ENCODE measurements around the gene KLHDC10. TPM values are rescaled to one million over a fixed set of nuclear protein-coding genes. Genes with fewer than 3 reads are reported as not detected.
"Not testable (repeated sequence)": the region's sequence is repeated elsewhere in the genome, so short reads cannot be mapped to it uniquely, and the experiment has no call there.

The KLHDC10 gene
- total and polyA plus RNA-seq, 2 experiments from 2014 or later, result 3.4 to 18.2 TPM

DNA sequence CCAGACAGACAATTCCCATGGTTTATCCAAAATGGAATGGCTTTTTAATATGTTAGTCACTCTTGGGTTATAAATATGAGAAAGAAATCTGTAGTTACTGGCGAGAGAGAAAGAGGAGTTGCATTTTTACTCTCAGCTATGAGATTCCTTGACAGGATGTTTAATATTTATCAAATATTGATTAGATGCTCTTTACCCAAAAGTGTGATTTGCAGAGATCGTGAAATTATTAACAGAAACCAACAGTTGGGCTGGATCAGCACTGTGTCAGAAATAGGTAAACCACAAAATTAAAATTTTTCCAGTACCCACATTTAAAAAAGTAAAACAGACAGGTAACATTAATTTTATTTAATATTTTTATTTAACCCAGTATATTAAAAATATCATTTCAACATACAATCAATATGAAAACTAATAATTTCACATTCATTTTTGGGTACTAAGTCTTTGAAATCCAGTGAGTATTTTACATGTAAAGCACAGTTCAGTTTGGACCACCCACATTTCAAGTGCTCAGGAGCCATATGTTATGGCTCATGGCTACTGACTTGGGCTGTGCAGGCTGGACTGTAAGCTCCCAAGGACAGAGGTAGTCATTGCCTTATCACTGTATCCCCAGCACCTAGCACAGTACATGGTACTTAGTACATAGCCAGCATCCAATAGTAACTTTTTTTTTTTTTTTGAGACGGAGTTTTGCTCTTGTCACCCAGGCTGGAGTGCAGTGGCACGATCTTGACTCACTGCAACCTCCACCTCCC is 42.5 kb downstream of the KLHDC10 start:
- in situ Hi-C loops (cut with MboI), result no loop called here
- Histone ChIP-seq H3K79me2 (ENCODE audit: insufficient read depth) (0 out of 2 replicates have a peak, but pooled peaks cover 9% of the 10 kb centered on the region), H3K36me3 (ENCODE audit: low read depth) (no peaks in the 10 kb centered on the region), H3K9me2 (ENCODE audit: insufficient read depth) (no peaks in the 10 kb centered on the region), H3K27ac (no peak overlapping the region), H3F3A (ENCODE audit: insufficient read depth) (no peaks in the 10 kb centered on the region), H3K4me2 (ENCODE audit: unreplicated experiment) (no peak overlapping the region), H3K4me1 (ENCODE audit: insufficient read depth) (no peaks in the 10 kb centered on the region), H3K9me3 (ENCODE audit: low read depth) (no peaks in the 10 kb centered on the region), H4K20me1 (ENCODE audit: insufficient read depth) (no peaks in the 10 kb centered on the region), H3K9ac (no peak overlapping the region), H2AFZ (no peak overlapping the region), H3K27me3 (replicated peaks; ENCODE audit: insufficient read depth) (no peaks in the 10 kb centered on the region), H3K4me3 (no peak overlapping the region)
- DNase-seq, result no peak
- TF ChIP-seq EZH2phosphoT487 (IDR thresholded peaks at IDR 0.05; ENCODE audit: insufficient read depth, low read depth) (no peak), EZH2 (IDR thresholded peaks at IDR 0.05; ENCODE audit: insufficient read depth, poor library complexity, severe bottlenecking) (no peak)
- WGBS, 2 experiments (ENCODE audit: low coverage in 1 of 2, low lambda C conversion rate in 2 of 2, missing lambda C conversion rate in 2 of 2), result 93 to 96% methylated on average over 4 of the region's 4 CpGs

DNA sequence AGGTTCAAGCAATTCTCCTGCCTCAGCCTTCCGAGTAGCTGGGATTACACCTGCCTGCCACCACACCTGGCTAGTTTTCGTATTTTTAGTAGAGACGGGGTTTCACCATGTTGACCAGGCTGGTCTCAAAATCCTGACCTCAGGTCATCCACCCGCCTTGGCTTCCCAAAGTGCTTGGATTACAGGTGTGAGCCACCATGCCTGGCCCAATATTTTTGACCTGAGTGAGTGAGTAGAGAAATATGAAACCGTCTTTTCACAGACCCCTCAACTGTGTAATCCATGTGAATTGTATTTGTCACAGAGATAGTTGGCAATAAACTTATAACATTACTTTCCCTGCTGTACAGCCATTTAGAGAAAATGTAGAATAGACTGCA is 43.1 kb downstream of the KLHDC10 start:
- H3K79me2 ChIP-seq (ENCODE audit: insufficient read depth); in situ Hi-C loops (cut with MboI); H3K36me3 ChIP-seq (ENCODE audit: low read depth); H3K9me2 ChIP-seq (ENCODE audit: insufficient read depth); H2AFZ ChIP-seq; H3K9ac ChIP-seq; H3K27me3 ChIP-seq (replicated peaks; ENCODE audit: insufficient read depth); H3K9me3 ChIP-seq (ENCODE audit: low read depth); H3K4me3 ChIP-seq; DNase-seq; H3K4me2 ChIP-seq (ENCODE audit: unreplicated experiment); H3K4me1 ChIP-seq (ENCODE audit: insufficient read depth); H3F3A ChIP-seq (ENCODE audit: insufficient read depth); H3K27ac ChIP-seq; H4K20me1 ChIP-seq (ENCODE audit: insufficient read depth): not testable (repeated sequence)
- WGBS, 2 experiments (ENCODE audit: low coverage in 1 of 2, low lambda C conversion rate in 2 of 2, missing lambda C conversion rate in 2 of 2), result 96 to 98% methylated on average over 5 of the region's 5 CpGs

DNA sequence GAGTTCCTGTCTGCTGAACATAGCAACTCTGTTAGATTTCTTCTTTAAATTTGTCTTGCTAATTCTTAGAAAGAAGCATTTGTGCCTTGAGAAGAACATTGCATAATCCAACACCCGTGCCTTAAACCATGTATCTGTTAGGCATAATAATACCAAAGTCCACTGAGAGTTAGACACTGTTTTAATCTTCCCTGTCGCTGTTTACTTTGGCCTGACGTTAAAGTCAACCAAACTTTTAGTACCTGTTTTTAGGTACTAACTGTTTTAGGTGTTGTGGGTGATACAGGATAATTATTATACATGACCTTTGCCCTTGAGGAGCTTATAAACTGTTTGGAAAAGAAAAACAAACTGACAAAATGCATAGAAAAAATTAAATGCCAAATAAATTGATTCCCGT is 43.6 kb downstream of the KLHDC10 start:
- H3K9me3 ChIP-seq (ENCODE audit: low read depth), result no peaks in the 10 kb centered on the region
- 71 to 82% methylated on average over 4 of the region's 4 CpGs for WGBS, 2 experiments (ENCODE audit: low coverage in 1 of 2, low lambda C conversion rate in 2 of 2, missing lambda C conversion rate in 2 of 2)
- H3K9me2 ChIP-seq (ENCODE audit: insufficient read depth), result no peaks in the 10 kb centered on the region
- no peak overlapping the region for H3K4me2 ChIP-seq (ENCODE audit: unreplicated experiment)
- no peaks in the 10 kb centered on the region for H3K27me3 ChIP-seq (replicated peaks; ENCODE audit: insufficient read depth)
- H3K79me2 ChIP-seq (ENCODE audit: insufficient read depth), result 0 out of 2 replicates have a peak, but pooled peaks cover 9% of the 10 kb centered on the region
- DNase-seq, result no peak
- no peak overlapping the region for H3K9ac ChIP-seq
- no peaks in the 10 kb centered on the region for H3K36me3 ChIP-seq (ENCODE audit: low read depth)
- no peaks in the 10 kb centered on the region for H3F3A ChIP-seq (ENCODE audit: insufficient read depth)
- no peak overlapping the region for H2AFZ ChIP-seq
- no peak for TF ChIP-seq EZH2 (IDR thresholded peaks at IDR 0.05; ENCODE audit: insufficient read depth, poor library complexity, severe bottlenecking)
- no peak for TF ChIP-seq EZH2phosphoT487 (IDR thresholded peaks at IDR 0.05; ENCODE audit: insufficient read depth, low read depth)
- no peak overlapping the region for H3K4me3 ChIP-seq
- no peaks in the 10 kb centered on the region for H3K4me1 ChIP-seq (ENCODE audit: insufficient read depth)
- H4K20me1 ChIP-seq (ENCODE audit: insufficient read depth), result no peaks in the 10 kb centered on the region
- no peak overlapping the region for H3K27ac ChIP-seq
- in situ Hi-C loops (cut with MboI), result no loop called here

DNA sequence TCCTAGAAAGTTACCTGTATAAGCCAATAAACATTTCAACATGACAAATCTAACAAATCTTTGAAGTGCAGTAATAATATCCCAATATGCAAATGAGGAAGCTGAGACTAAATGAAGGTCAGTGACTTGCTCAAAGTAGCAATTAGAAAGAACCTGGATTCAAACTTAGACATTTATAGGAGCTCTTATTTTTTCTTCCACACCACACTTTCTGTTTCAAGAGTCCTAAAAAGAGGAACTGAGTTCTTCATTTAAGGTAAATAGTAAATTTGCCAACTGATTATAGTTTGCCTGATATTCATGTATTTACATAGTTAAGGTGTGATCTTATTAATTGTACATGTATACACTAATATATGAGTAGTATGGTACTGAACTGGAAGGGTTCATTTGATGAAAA is 44.0 kb downstream of the KLHDC10 start:
- TF ChIP-seq EZH2 (IDR thresholded peaks at IDR 0.05; ENCODE audit: insufficient read depth, poor library complexity, severe bottlenecking) (no peak), EZH2phosphoT487 (IDR thresholded peaks at IDR 0.05; ENCODE audit: insufficient read depth, low read depth) (no peak)
- DNase-seq, result no peak
- H3K27ac ChIP-seq, result no peak overlapping the region
- H3K36me3 ChIP-seq (ENCODE audit: low read depth), result no peaks in the 10 kb centered on the region
- 0 out of 2 replicates have a peak, but pooled peaks cover 9% of the 10 kb centered on the region for H3K79me2 ChIP-seq (ENCODE audit: insufficient read depth)
- no peaks in the 10 kb centered on the region for H3K27me3 ChIP-seq (replicated peaks; ENCODE audit: insufficient read depth)
- H2AFZ ChIP-seq, result no peak overlapping the region
- H3K9me2 ChIP-seq (ENCODE audit: insufficient read depth), result no peaks in the 10 kb centered on the region
- no peak overlapping the region for H3K4me2 ChIP-seq (ENCODE audit: unreplicated experiment)
- no peaks in the 10 kb centered on the region for H3F3A ChIP-seq (ENCODE audit: insufficient read depth)
- no peaks in the 10 kb centered on the region for H3K9me3 ChIP-seq (ENCODE audit: low read depth)
- in situ Hi-C loops (cut with MboI), result no loop called here
- no peaks in the 10 kb centered on the region for H3K4me1 ChIP-seq (ENCODE audit: insufficient read depth)
- H3K9ac ChIP-seq, result no peak overlapping the region
- H4K20me1 ChIP-seq (ENCODE audit: insufficient read depth), result no peaks in the 10 kb centered on the region
- no peak overlapping the region for H3K4me3 ChIP-seq

DNA sequence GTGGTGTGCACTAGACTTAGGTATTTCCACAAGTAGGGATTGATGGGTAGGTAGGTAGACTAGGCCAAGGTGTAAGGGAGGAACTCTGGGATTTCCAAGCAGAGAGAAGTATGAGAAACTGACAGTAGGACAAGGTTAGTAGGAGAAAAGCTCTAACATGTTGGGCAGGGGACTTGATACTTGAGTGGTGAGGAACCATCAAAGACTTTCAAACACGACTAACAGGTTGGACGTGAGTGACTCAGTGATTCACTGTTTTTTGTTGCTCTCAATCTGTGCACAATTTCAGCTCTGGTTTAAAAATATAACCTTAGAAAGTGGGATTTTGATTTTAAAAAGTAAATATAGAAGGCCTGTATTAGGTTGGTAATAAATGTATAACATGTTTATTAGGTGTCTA is 44.4 kb downstream of the KLHDC10 start:
- Histone ChIP-seq H3K27ac (no peak overlapping the region), H3K4me3 (no peak overlapping the region), H3K9me3 (ENCODE audit: low read depth) (no peaks in the 10 kb centered on the region), H3K9me2 (ENCODE audit: insufficient read depth) (no peaks in the 10 kb centered on the region), H3K27me3 (replicated peaks; ENCODE audit: insufficient read depth) (no peaks in the 10 kb centered on the region), H2AFZ (no peak overlapping the region), H3K36me3 (ENCODE audit: low read depth) (no peaks in the 10 kb centered on the region), H3K4me1 (ENCODE audit: insufficient read depth) (no peaks in the 10 kb centered on the region), H4K20me1 (ENCODE audit: insufficient read depth) (no peaks in the 10 kb centered on the region), H3K9ac (no peak overlapping the region), H3K4me2 (ENCODE audit: unreplicated experiment) (no peak overlapping the region), H3F3A (ENCODE audit: insufficient read depth) (no peaks in the 10 kb centered on the region), H3K79me2 (ENCODE audit: insufficient read depth) (0 out of 2 replicates have a peak, but pooled peaks cover 9% of the 10 kb centered on the region)
- 99 to 100% methylated on average over 2 of the region's 2 CpGs for WGBS, 2 experiments (ENCODE audit: low coverage in 1 of 2, low lambda C conversion rate in 2 of 2, missing lambda C conversion rate in 2 of 2)
- no peak for TF ChIP-seq EZH2 (IDR thresholded peaks at IDR 0.05; ENCODE audit: insufficient read depth, poor library complexity, severe bottlenecking)
- no peak for TF ChIP-seq EZH2phosphoT487 (IDR thresholded peaks at IDR 0.05; ENCODE audit: insufficient read depth, low read depth)
- in situ Hi-C loops (cut with MboI), result no loop called here
- no peak for DNase-seq
